HCT116 (cell line): ENCODE results near the gene DMRTA2. TPM values are rescaled to one million over a fixed set of nuclear protein-coding genes. Genes with fewer than 3 reads are reported as not detected.

Source experiments
- ATAC-seq: fragments of 200-7000 bp; cut with Tn5 transposase; 2 replicates; pipeline ENCODE4 v1.9.1; 2020; ENCODE audit warnings: mild to moderate bottlenecking, moderate library complexity
- BruUV-seq: library from RNA; stranded (reverse); fragments of 400-500 nt; replicated peaks from 2 replicates; lab custom pipeline; 2021; lab: Mats Ljungman, UMichigan
- CTCF ChIA-PET: fragments of 300-600 bp; sonication (Branson Sonifier 250); formaldehyde crosslinking; loops from one replicate; lab custom pipeline; 2021; ENCODE audit warnings: antibody characterized with exemption; lab: Charles Lee
- POLR2A ChIA-PET: fragments of 300-600, 350-600 bp; sonication (Branson Sonifier 250); formaldehyde crosslinking; loops from one replicate; lab custom pipeline; 2021; ENCODE audit warnings: antibody characterized with exemption; lab: Charles Lee
- RAD21 ChIA-PET, 2 experiments: fragments of 300-600 bp; sonication (Branson Sonifier 250); formaldehyde crosslinking; loops; one replicate each; lab custom pipeline; 2023; ENCODE audit warnings: low total read pairs in 2 of 2; ENCODE audit not compliant: uncharacterized antibody in 2 of 2, unreplicated experiment in 2 of 2, low non-redundant PET in 1 of 2; lab: Charles Lee
- DNase-seq: peaks from one replicate; pipeline ENCODE4 v3.0.0-alpha.2; 2010; ENCODE audit warnings: low read depth, low spot score
- H2AFZ ChIP-seq: fragments of 200-600 bp; shearing (Covaris generic), sonication (generic); 2 replicates; pipeline ENCODE4 v1.6.1; 2017; ENCODE audit warnings: low read depth, mixed run types, mixed read lengths, antibody characterized with exemption, low read length; ENCODE audit not compliant: poor library complexity, severe bottlenecking
- H3K27ac ChIP-seq: 2 replicates; pipeline ENCODE4 v1.5.1; 2012; ENCODE audit warnings: low read depth, low read length
- H3K27me3 ChIP-seq: fragments of 200-600 bp; sonication (generic); 2 replicates; pipeline ENCODE4 v1.6.1; 2016; ENCODE audit warnings: mixed run types, low read length, mixed read lengths; ENCODE audit not compliant: insufficient read depth
- H3K36me3 ChIP-seq, 2 experiments: fragments of 200-500 bp in 1 of 2; fragments of 200-600 bp in 1 of 2; sonication (Bioruptor generic) in 1 of 2; sonication (generic) in 1 of 2; 2 replicates each; pipeline versions ENCODE4 v1.5.1 to v1.6.1; 2014 to 2016; ENCODE audit warnings: low read length in 2 of 2, inconsistent platforms in 1 of 2, mixed read lengths in 1 of 2, mixed run types in 1 of 2; ENCODE audit not compliant: insufficient read depth in 2 of 2, control insufficient read depth in 1 of 2
- H3K4me1 ChIP-seq, 2 experiments: fragments of 200-600 bp in 1 of 2; sonication (generic) in 1 of 2; 2 replicates each; pipeline versions ENCODE4 v1.5.1 to v1.6.1; 2012 to 2017; ENCODE audit warnings: low read length in 2 of 2, inconsistent platforms in 1 of 2, mild to moderate bottlenecking in 1 of 2, mixed read lengths in 1 of 2, mixed run types in 1 of 2, moderate library complexity in 1 of 2; ENCODE audit not compliant: insufficient read depth in 2 of 2, control insufficient read depth in 1 of 2
- H3K4me2 ChIP-seq: fragments of 200-600 bp; sonication (generic); 2 replicates; pipeline ENCODE4 v1.6.1; 2017; ENCODE audit warnings: mixed run types, low read length, mixed read lengths
- H3K4me3 ChIP-seq, 2 experiments: fragments of 200-600 bp in 1 of 2; sonication (generic) in 1 of 2; replicated peaks in 1 of 2; 2 replicates each; pipeline ENCODE4 v1.5.1; 2011 to 2016; ENCODE audit warnings: low read length in 2 of 2, control low read depth in 1 of 2, low read depth in 1 of 2, mild to moderate bottlenecking in 1 of 2, mixed read lengths in 1 of 2, mixed run types in 1 of 2
- H3K79me2 ChIP-seq: fragments of 200-600 bp; sonication (generic); 2 replicates; pipeline ENCODE4 v1.6.1; 2017; ENCODE audit warnings: mild to moderate bottlenecking, mixed run types, low read length, moderate library complexity, mixed read lengths; ENCODE audit not compliant: insufficient read depth
- H3K9ac ChIP-seq: fragments of 200-600 bp; sonication (generic); 2 replicates; pipeline ENCODE4 v1.6.1; 2016; ENCODE audit warnings: low read length, mixed read lengths
- H3K9me2 ChIP-seq: fragments of 200-600 bp; sonication (generic), shearing (Covaris generic); 2 replicates; pipeline ENCODE4 v1.6.1; 2017; ENCODE audit warnings: mixed run types, mild to moderate bottlenecking, moderate library complexity; ENCODE audit not compliant: insufficient read depth
- H3K9me3 ChIP-seq, 2 experiments: fragments of 200-500 bp in 1 of 2; fragments of 200-600 bp in 1 of 2; sonication (Bioruptor generic) in 1 of 2; sonication (generic) in 1 of 2; 2 replicates each; pipeline ENCODE4 v1.6.1; 2014 to 2017; ENCODE audit warnings: low read length in 2 of 2, mixed read lengths in 2 of 2, inconsistent platforms in 1 of 2, low read depth in 1 of 2, mild to moderate bottlenecking in 1 of 2, mixed run types in 1 of 2, moderate library complexity in 1 of 2; ENCODE audit not compliant: control insufficient read depth in 1 of 2, insufficient read depth in 1 of 2
- H4K20me1 ChIP-seq: fragments of 200-600 bp; sonication (generic), shearing (Covaris generic); 2 replicates; pipeline ENCODE4 v1.6.1; 2017; ENCODE audit warnings: mixed run types, mild to moderate bottlenecking, moderate library complexity; ENCODE audit not compliant: insufficient read depth
- CEBPB ChIP-seq: IDR thresholded peaks from 2 replicates; pipeline ENCODE4 v1.6.1; 2012; ENCODE audit warnings: low read depth
- CTCF ChIP-seq, 3 experiments: fragments of 200-600 bp in 1 of 3; sonication (generic) in 1 of 3; IDR thresholded peaks in 2 of 3; conservative IDR thresholded peaks in 1 of 3; 2 replicates each; pipeline ENCODE4 v1.5.1; 2012 to 2017; ENCODE audit warnings: low read depth in 2 of 3, low read length in 2 of 3, antibody characterized with exemption in 1 of 3, borderline replicate concordance in 1 of 3, control low read depth in 1 of 3, mild to moderate bottlenecking in 1 of 3, mixed read lengths in 1 of 3, mixed run types in 1 of 3, moderate library complexity in 1 of 3; ENCODE audit not compliant: insufficient read depth in 1 of 3
- ELF1 ChIP-seq: IDR thresholded peaks from 2 replicates; pipeline ENCODE4 v1.6.1; 2012; ENCODE audit warnings: low read depth, borderline replicate concordance
- EZH2 ChIP-seq: fragments of 200-600 bp; sonication (generic); IDR thresholded peaks from 2 replicates; pipeline ENCODE4 v1.6.1; 2017; ENCODE audit warnings: antibody characterized with exemption, mixed run types
- EZH2phosphoT487 ChIP-seq: fragments of 200-600 bp; IDR thresholded peaks from 2 replicates; pipeline ENCODE4 v1.6.1; 2018; ENCODE audit warnings: antibody characterized with exemption, borderline replicate concordance
- FOSL1 ChIP-seq: IDR thresholded peaks from 2 replicates; pipeline ENCODE4 v1.6.1; 2012; ENCODE audit warnings: low read depth
- MAX ChIP-seq: IDR thresholded peaks from 2 replicates; pipeline ENCODE4 v1.6.1; 2012
- RAD21 ChIP-seq: IDR thresholded peaks from 2 replicates; pipeline ENCODE4 v1.6.1; 2012; ENCODE audit warnings: low read depth, mild to moderate bottlenecking
- REST ChIP-seq: IDR thresholded peaks from 2 replicates; pipeline ENCODE4 v1.6.1; 2012; ENCODE audit warnings: low read depth
- SIN3A ChIP-seq: IDR thresholded peaks from 2 replicates; pipeline ENCODE4 v1.6.1; 2012; ENCODE audit warnings: low read depth
- SP1 ChIP-seq: IDR thresholded peaks from 2 replicates; pipeline ENCODE4 v1.6.1; 2012; ENCODE audit warnings: low read depth
- SRF ChIP-seq: IDR thresholded peaks from 2 replicates; pipeline ENCODE4 v1.6.1; 2012; ENCODE audit warnings: low read depth
- TCF7L2 ChIP-seq: IDR thresholded peaks from 2 replicates; pipeline ENCODE4 v1.7.0; 2011; ENCODE audit warnings: borderline replicate concordance, inconsistent platforms; ENCODE audit not compliant: insufficient read depth, insufficient read length; ENCODE audit errors: extremely low read depth
- ZFX ChIP-seq: fragments of 450-650 bp; IDR thresholded peaks from 2 replicates; pipeline ENCODE4 v1.6.1; 2017
- intact Hi-C: fragments of 100-400 bp; cut with micrococcal nuclease; formaldehyde crosslinking; loops from 2 replicates; pipeline ENCODE4 v1.10.0; 2022
- total RNA-seq: library from RNA; stranded (reverse); gene quantifications from one replicate; pipeline ENCODE4 v1.2.1, GENCODE V29; 2021; ENCODE audit not compliant: unreplicated experiment
- TF ChIP-seq, protein P1 (sequence below): IDR thresholded peaks from 2 replicates; pipeline ENCODE4 v1.6.1; 2011; ENCODE audit warnings: mild to moderate bottlenecking, low read length, moderate library complexity; ENCODE audit not compliant: insufficient replicate concordance; ENCODE audit errors: extremely low read depth
- TF ChIP-seq, protein P2 (sequence below): IDR thresholded peaks from 2 replicates; pipeline ENCODE4 v1.6.1; 2012

The DMRTA2 gene
- total RNA-seq, 1 experiment from 2014 or later = not detected

DNA sequence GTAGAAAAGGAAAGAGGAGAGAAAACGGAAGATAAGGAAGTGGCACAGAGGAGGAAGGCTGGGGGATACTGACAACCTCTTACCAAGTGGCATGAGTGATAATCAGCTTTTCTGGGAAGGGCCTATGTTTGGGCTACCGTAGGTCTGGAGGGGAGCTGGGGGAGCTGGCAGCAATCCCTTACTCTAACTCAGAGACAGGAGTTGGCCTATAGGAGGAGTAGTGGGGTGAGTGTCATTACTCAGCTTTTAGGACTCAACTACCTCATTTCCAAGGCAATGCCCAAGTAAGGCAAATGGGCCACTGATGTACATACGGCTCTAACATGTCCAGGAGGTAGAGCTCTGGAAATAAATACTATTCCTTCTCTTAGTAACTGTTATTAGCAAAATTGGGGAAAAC, 48.7 kb upstream of the DMRTA2 start:
- Histone ChIP-seq H3K9ac (no peak overlapping the region), H3K4me1 (peaks cover 0 to 8% of the 10 kb centered on the region in 2 experiments; a peak in 1 of 4 replicates), H4K20me1 (no peaks in the 10 kb centered on the region), H3K9me3 (no peaks in the 10 kb centered on the region), H3K36me3 (0 out of 4 replicates have a peak, but pooled peaks cover 0 to 3% of the 10 kb centered on the region in 2 experiments), H3K4me2 (no peak overlapping the region), H2AFZ (no peak overlapping the region), H3K79me2 (no peaks in the 10 kb centered on the region), H3K9me2 (no peaks in the 10 kb centered on the region), H3K27me3 (no peaks in the 10 kb centered on the region), H3K27ac (no peak overlapping the region), H3K4me3 (no peak overlapping the region)
- TF ChIP-seq EZH2phosphoT487 = no peak
- no peak for TF ChIP-seq CTCF (IDR thresholded peaks at IDR 0.05 in 2 of 3, conservative IDR thresholded peaks at IDR 0.05 in 1 of 3; ENCODE audit: borderline replicate concordance in 1 of 3, insufficient read depth in 1 of 3, low read depth in 2 of 3, low read length in 2 of 3)
- no peak for TF ChIP-seq TCF7L2
- TF ChIP-seq SRF = no peak
- TF ChIP-seq FOSL1 = no peak
- no peak for TF ChIP-seq SIN3A
- no peak for TF ChIP-seq CEBPB
- TF ChIP-seq, protein P1, sequence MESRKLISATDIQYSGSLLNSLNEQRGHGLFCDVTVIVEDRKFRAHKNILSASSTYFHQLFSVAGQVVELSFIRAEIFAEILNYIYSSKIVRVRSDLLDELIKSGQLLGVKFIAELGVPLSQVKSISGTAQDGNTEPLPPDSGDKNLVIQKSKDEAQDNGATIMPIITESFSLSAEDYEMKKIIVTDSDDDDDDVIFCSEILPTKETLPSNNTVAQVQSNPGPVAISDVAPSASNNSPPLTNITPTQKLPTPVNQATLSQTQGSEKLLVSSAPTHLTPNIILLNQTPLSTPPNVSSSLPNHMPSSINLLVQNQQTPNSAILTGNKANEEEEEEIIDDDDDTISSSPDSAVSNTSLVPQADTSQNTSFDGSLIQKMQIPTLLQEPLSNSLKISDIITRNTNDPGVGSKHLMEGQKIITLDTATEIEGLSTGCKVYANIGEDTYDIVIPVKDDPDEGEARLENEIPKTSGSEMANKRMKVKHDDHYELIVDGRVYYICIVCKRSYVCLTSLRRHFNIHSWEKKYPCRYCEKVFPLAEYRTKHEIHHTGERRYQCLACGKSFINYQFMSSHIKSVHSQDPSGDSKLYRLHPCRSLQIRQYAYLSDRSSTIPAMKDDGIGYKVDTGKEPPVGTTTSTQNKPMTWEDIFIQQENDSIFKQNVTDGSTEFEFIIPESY = no peak
- TF ChIP-seq MAX = no peak
- TF ChIP-seq SP1 = no peak
- TF ChIP-seq EZH2 = no peak
- TF ChIP-seq, protein P2, sequence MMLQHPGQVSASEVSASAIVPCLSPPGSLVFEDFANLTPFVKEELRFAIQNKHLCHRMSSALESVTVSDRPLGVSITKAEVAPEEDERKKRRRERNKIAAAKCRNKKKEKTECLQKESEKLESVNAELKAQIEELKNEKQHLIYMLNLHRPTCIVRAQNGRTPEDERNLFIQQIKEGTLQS = no peak
- TF ChIP-seq ZFX = no peak
- no peak for TF ChIP-seq ELF1
- no peak for TF ChIP-seq REST
- TF ChIP-seq RAD21 = no peak
- peak; percentile 20; the same call in 1 of the 2 replicates for ATAC-seq
- POLR2A ChIA-PET = no interaction called here
- DNase-seq = no peak
- no TSS peak for BruUV-seq
- RAD21 ChIA-PET = no interaction called here
- CTCF ChIA-PET = no interaction called here
- intact Hi-C loops = no loop called here
